ENCODE results near the gene DCTN4.

The DCTN4 gene

GRCh38 chr5:150782850-150783249 lies 24.0 kb upstream of the DCTN4 start:
- Histone ChIP-seq H3K27me3 (ENCODE audit: insufficient read depth, low read length, poor library complexity, severe bottlenecking) (peaks cover 7% of the 10 kb centered on the region), H3K9me2 (replicated peaks; ENCODE audit: low read depth, low read length) (no peaks in the 10 kb centered on the region), H4K20me1 (ENCODE audit: insufficient read depth, low read length, poor library complexity, severe bottlenecking) (peaks cover 21% of the 10 kb centered on the region), H3K9me3 (ENCODE audit: insufficient read depth, low read depth, low read length) (peaks cover 5% of the 10 kb centered on the region), H3K36me3 (ENCODE audit: insufficient read depth, low read length) (peaks cover 12% of the 10 kb centered on the region), H3F3A (ENCODE audit: low read depth) (peaks cover 22% of the 10 kb centered on the region), H2AFZ (ENCODE audit: low read length) (no peak overlapping the region), H3K4me2 (ENCODE audit: low read depth, low read length, poor library complexity, severe bottlenecking) (peak overlapping the region; percentile 95), H3K79me2 (ENCODE audit: insufficient read depth, low read length) (peaks cover 92% of the 10 kb centered on the region), H3K9ac (ENCODE audit: low read depth, low read length, poor library complexity, severe bottlenecking) (peak overlapping the region; percentile 97), H3K4me1 (ENCODE audit: insufficient read depth, low read length, poor library complexity, severe bottlenecking) (peaks cover 60% of the 10 kb centered on the region), H3K4me3 (ENCODE audit: low read length, poor library complexity, severe bottlenecking) (peak overlapping the region; percentile 94)
- TF ChIP-seq CTCF (conservative IDR thresholded peaks at IDR 0.05; ENCODE audit: low read length), result no peak
- no peak for TF ChIP-seq EZH2phosphoT487 (IDR thresholded peaks at IDR 0.05; ENCODE audit: borderline replicate concordance)

- peaks cover 22% of the 10 kb centered on the region for H3F3A ChIP-seq (ENCODE audit: low read depth)
- H3K79me2 ChIP-seq (ENCODE audit: insufficient read depth, low read length), result peaks cover 92% of the 10 kb centered on the region
- peaks cover 7% of the 10 kb centered on the region for H3K27me3 ChIP-seq (ENCODE audit: insufficient read depth, low read length, poor library complexity, severe bottlenecking)
- no peak overlapping the region for H2AFZ ChIP-seq (ENCODE audit: low read length)
- TF ChIP-seq CTCF (conservative IDR thresholded peaks at IDR 0.05; ENCODE audit: low read length) (no peak), EZH2phosphoT487 (IDR thresholded peaks at IDR 0.05; ENCODE audit: borderline replicate concordance) (no peak)
- H3K4me1 ChIP-seq (ENCODE audit: insufficient read depth, low read length, poor library complexity, severe bottlenecking), result peaks cover 59% of the 10 kb centered on the region
- H3K4me2 ChIP-seq (ENCODE audit: low read depth, low read length, poor library complexity, severe bottlenecking), result peak overlapping the region; percentile 95
- H3K9ac ChIP-seq (ENCODE audit: low read depth, low read length, poor library complexity, severe bottlenecking), result peak overlapping the region; percentile 97
- H3K9me3 ChIP-seq (ENCODE audit: insufficient read depth, low read depth, low read length), result peaks cover 5% of the 10 kb centered on the region
- no peaks in the 10 kb centered on the region for H3K9me2 ChIP-seq (replicated peaks; ENCODE audit: low read depth, low read length)
- peaks cover 12% of the 10 kb centered on the region for H4K20me1 ChIP-seq (ENCODE audit: insufficient read depth, low read length, poor library complexity, severe bottlenecking)
- H3K4me3 ChIP-seq (ENCODE audit: low read length, poor library complexity, severe bottlenecking), result peak overlapping the region; percentile 94
- H3K36me3 ChIP-seq (ENCODE audit: insufficient read depth, low read length), result peaks cover 12% of the 10 kb centered on the region
Measured at GRCh38 chr5:150781706-150782614, 23.1 kb upstream of the DCTN4 start.

- TF ChIP-seq EZH2phosphoT487 (IDR thresholded peaks at IDR 0.05; ENCODE audit: borderline replicate concordance) (no peak), CTCF (conservative IDR thresholded peaks at IDR 0.05; ENCODE audit: low read length) (no peak)
- Histone ChIP-seq H3F3A (ENCODE audit: low read depth) (peaks cover 22% of the 10 kb centered on the region), H3K79me2 (ENCODE audit: insufficient read depth, low read length) (peaks cover 92% of the 10 kb centered on the region), H4K20me1 (ENCODE audit: insufficient read depth, low read length, poor library complexity, severe bottlenecking) (peaks cover 1% of the 10 kb centered on the region), H3K9me2 (replicated peaks; ENCODE audit: low read depth, low read length) (no peaks in the 10 kb centered on the region), H3K4me2 (ENCODE audit: low read depth, low read length, poor library complexity, severe bottlenecking) (peak overlapping the region; percentile 95), H3K27me3 (ENCODE audit: insufficient read depth, low read length, poor library complexity, severe bottlenecking) (peaks cover 7% of the 10 kb centered on the region), H3K9ac (ENCODE audit: low read depth, low read length, poor library complexity, severe bottlenecking) (peak overlapping the region; percentile 97), H3K9me3 (ENCODE audit: insufficient read depth, low read depth, low read length) (peaks cover 2% of the 10 kb centered on the region), H3K4me1 (ENCODE audit: insufficient read depth, low read length, poor library complexity, severe bottlenecking) (peaks cover 60% of the 10 kb centered on the region), H3K36me3 (ENCODE audit: insufficient read depth, low read length) (peaks cover 8% of the 10 kb centered on the region), H2AFZ (ENCODE audit: low read length) (no peak overlapping the region), H3K4me3 (ENCODE audit: low read length, poor library complexity, severe bottlenecking) (peak overlapping the region; percentile 94)
Measured at GRCh38 chr5:150780816-150781221, 22.0 kb upstream of the DCTN4 start.

Measured in Loucy (cell line).